K562 (cell line): ENCODE data around the gene ARHGAP26. TPM values are rescaled to one million over a fixed set of nuclear protein-coding genes. Genes with fewer than 3 reads are reported as not detected.
A peak's percentile ranks its signal among the peaks of the same experiment; 100 is the strongest.

Experiments used
- ARID1B ChIP-seq: fragments of 450-650 bp; IDR thresholded peaks from 2 replicates; pipeline ENCODE4 v1.6.1; 2016; ENCODE audit warnings: antibody characterized with exemption, mild to moderate bottlenecking, inconsistent platforms
- ATF7 ChIP-seq: fragments of 450-650 bp; IDR thresholded peaks from 2 replicates; pipeline ENCODE4 v1.7.1; 2014; ENCODE audit warnings: mild to moderate bottlenecking, moderate library complexity
- KLF6 ChIP-seq: fragments of 250-450 bp; sonication (Bioruptor Pico); IDR thresholded peaks from 2 replicates; pipeline ENCODE4 v1.4.0; 2020; ENCODE audit warnings: mild to moderate bottlenecking, moderate library complexity, borderline replicate concordance
- MAFG ChIP-seq: fragments of 450-650 bp; conservative IDR thresholded peaks from 2 replicates; pipeline ENCODE4 v1.6.1; 2016; ENCODE audit warnings: missing genetic modification characterization, missing compliant biosample characterization
- NFATC3 ChIP-seq: fragments of 450-650 bp; IDR thresholded peaks from 2 replicates; pipeline ENCODE4 v1.6.1; 2017; ENCODE audit warnings: mild to moderate bottlenecking
- PHB2 ChIP-seq: fragments of 450-650 bp; IDR thresholded peaks from 2 replicates; pipeline ENCODE4 v1.6.1; 2017; ENCODE audit warnings: low read depth
- PHTF2 ChIP-seq: fragments of 250-450 bp; sonication (Bioruptor Pico); IDR thresholded peaks from 2 replicates; pipeline ENCODE4 v1.5.0; 2021; ENCODE audit warnings: mild to moderate bottlenecking
- POLR2AphosphoS5 ChIP-seq: IDR thresholded peaks from 2 replicates; pipeline ENCODE4 v1.6.1; 2011; ENCODE audit warnings: mild to moderate bottlenecking, low read depth, low read length, moderate library complexity; ENCODE audit not compliant: control insufficient read depth, insufficient read depth
- POLR2G ChIP-seq: fragments of 200-400 bp; formaldehyde crosslinking; IDR thresholded peaks from 2 replicates; pipeline ENCODE4 v1.6.1; 2017; ENCODE audit warnings: low read depth, mild to moderate bottlenecking, antibody characterized with exemption, low read length, moderate library complexity
- SMAD1 ChIP-seq: fragments of 150-350 bp; IDR thresholded peaks from 2 replicates; pipeline ENCODE4 v1.6.1; 2014; ENCODE audit warnings: low read length, low read depth; ENCODE audit not compliant: partially characterized antibody
- SMAD4 ChIP-seq: fragments of 250-450 bp; sonication (Bioruptor Pico); conservative IDR thresholded peaks from 2 replicates; pipeline ENCODE4 v1.8.0; 2021; ENCODE audit warnings: inconsistent platforms, mild to moderate bottlenecking, moderate library complexity
- SREBF2 ChIP-seq: sonication (generic); formaldehyde crosslinking; IDR thresholded peaks from 2 replicates; pipeline ENCODE4 v1.4.0; 2020; ENCODE audit warnings: mild to moderate bottlenecking, missing genetic modification reagents
- TCF3 ChIP-seq: sonication (generic); formaldehyde crosslinking; IDR thresholded peaks from 2 replicates; pipeline ENCODE4 v1.4.0; 2020; ENCODE audit warnings: mild to moderate bottlenecking, missing genetic modification reagents
- TGIF2 ChIP-seq: sonication (generic); formaldehyde crosslinking; IDR thresholded peaks from 2 replicates; pipeline ENCODE4 v1.8.1; 2022; ENCODE audit warnings: mild to moderate bottlenecking, missing genetic modification reagents, moderate library complexity
- TSC22D4 ChIP-seq: fragments of 450-650 bp; IDR thresholded peaks from 2 replicates; pipeline ENCODE4 v1.6.1; 2016; ENCODE audit warnings: missing genetic modification characterization, missing biosample characterization, control low read depth
- ZNF12 ChIP-seq: sonication (generic); formaldehyde crosslinking; IDR thresholded peaks from 2 replicates; pipeline ENCODE4 v1.4.0; 2020; ENCODE audit warnings: mild to moderate bottlenecking, missing genetic modification reagents
- ZNF197 ChIP-seq: fragments of 200-800 bp; sonication (Bioruptor generic); IDR thresholded peaks from 2 replicates; pipeline ENCODE4 v1.6.1; 2016; ENCODE audit warnings: low read depth, missing genetic modification characterization, missing compliant biosample characterization
- ZNF444 ChIP-seq: fragments of 250-450 bp; sonication (Bioruptor Pico); IDR thresholded peaks from 2 replicates; pipeline ENCODE4 v1.4.0; 2020; ENCODE audit warnings: mild to moderate bottlenecking, moderate library complexity
- ZNF586 ChIP-seq: fragments of 450-650 bp; formaldehyde crosslinking; conservative IDR thresholded peaks from 2 replicates; pipeline ENCODE4 v1.4.0; 2020; ENCODE audit warnings: mild to moderate bottlenecking, moderate library complexity
- ZNF699 ChIP-seq: fragments of 250-450 bp; sonication (Bioruptor Pico); IDR thresholded peaks from 2 replicates; pipeline ENCODE4 v1.8.0; 2021; ENCODE audit warnings: mild to moderate bottlenecking, moderate library complexity; ENCODE audit not compliant: insufficient replicate concordance
- ZNF780A ChIP-seq: fragments of 250-450 bp; sonication (Bioruptor Pico); IDR thresholded peaks from 2 replicates; pipeline ENCODE4 v1.5.0; 2021; ENCODE audit warnings: mild to moderate bottlenecking
- ZNF830 ChIP-seq: fragments of 250-450 bp; sonication (Bioruptor Pico); IDR thresholded peaks from 2 replicates; pipeline ENCODE4 v1.5.0; 2021; ENCODE audit warnings: mild to moderate bottlenecking
- polyA plus RNA-seq, 8 experiments: library from polyadenylated mRNA; depleted of rRNA in 4 of 8; stranded (reverse) in 5 of 8; unstranded in 3 of 8; fragments of >200 nt; fragmentation: Nextera tagmentation in 2 of 8; fragmentation: Illumina TruSeq in 1 of 8; extraction: Ambion mirVana in 2 of 8; extraction: Trizol in 1 of 8; gene quantifications; 2 replicates each; pipeline versions ENCODE4 v1.2.1 to v1.2.3, GENCODE V29; 2011 to 2014; ENCODE audit warnings: inconsistent platforms in 1 of 8, missing spikeins in 1 of 8
- total RNA-seq, 7 experiments: library from RNA; depleted of rRNA in 6 of 7; stranded (reverse); fragments of >200 nt in 6 of 7; fragmentation: Illumina TruSeq in 2 of 7; extraction: Trizol in 2 of 7; gene quantifications; 2 replicates each; pipeline versions ENCODE4 v1.2.1 to v1.2.3, GENCODE V29; 2011 to 2021; ENCODE audit warnings: low replicate concordance in 1 of 7
- TF ChIP-seq, protein P1 (sequence below): fragments of 250-450 bp; sonication (Bioruptor Pico); IDR thresholded peaks from 2 replicates; pipeline ENCODE4 v1.5.1; 2021; ENCODE audit warnings: mild to moderate bottlenecking
- TF ChIP-seq, protein P2 (sequence below), 2 experiments: fragments of 200-800 bp in 1 of 2; sonication (Bioruptor generic) in 1 of 2; sonication (generic) in 1 of 2; formaldehyde crosslinking in 1 of 2; IDR thresholded peaks in 1 of 2; conservative IDR thresholded peaks in 1 of 2; 2 replicates each; pipeline versions ENCODE4 v1.5.0 to v1.6.1; 2016 to 2020; ENCODE audit warnings: missing compliant biosample characterization in 1 of 2, missing genetic modification characterization in 1 of 2, missing genetic modification reagents in 1 of 2
- TF ChIP-seq, protein P3 (sequence below), 2 experiments: fragments of 250-450 bp in 1 of 2; fragments of 450-650 bp in 1 of 2; sonication (Bioruptor Pico) in 1 of 2; IDR thresholded peaks; 2 replicates each; pipeline versions ENCODE4 v1.6.1 to v1.8.0; 2016 to 2021; ENCODE audit warnings: mild to moderate bottlenecking in 2 of 2, moderate library complexity in 2 of 2, missing compliant biosample characterization in 1 of 2, missing genetic modification characterization in 1 of 2

The ARHGAP26 gene
- total and polyA plus RNA-seq, 9 of the 15 experiments (the other 6 are each of a cell fraction or from before 2014, with no cell fraction given): 0.13 to 1.1 (median 0.55) TPM

DNA sequence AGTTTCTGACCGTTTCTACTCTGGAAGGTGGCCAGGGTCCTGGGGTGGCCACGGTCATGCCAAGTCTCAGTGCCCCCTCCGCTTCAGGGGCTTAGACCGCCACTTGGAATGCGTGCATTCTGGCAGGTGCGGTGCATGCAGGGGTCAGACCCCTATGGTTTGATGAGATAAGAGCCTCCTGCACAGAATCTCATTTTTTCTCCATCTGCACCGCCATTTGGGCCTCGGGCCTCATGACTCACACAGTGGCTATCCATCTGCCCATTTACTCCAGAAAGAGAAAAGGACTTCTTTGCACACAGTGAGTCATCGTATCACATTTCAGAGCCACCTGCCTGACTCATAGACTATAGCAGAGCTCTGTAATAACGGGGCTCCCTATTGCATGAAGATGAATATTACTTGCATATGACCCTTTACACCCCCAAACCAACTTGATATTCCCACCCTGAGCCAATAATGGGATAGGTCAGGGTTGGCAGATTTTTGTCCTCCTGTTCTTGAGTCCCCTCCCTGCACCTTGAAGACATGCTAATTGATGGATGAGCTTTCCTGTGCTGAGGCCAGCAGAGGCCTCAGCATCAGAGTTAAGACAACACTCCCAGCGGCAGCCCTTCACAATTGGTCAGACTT is 475.9 kb downstream of the ARHGAP26 start (continued):
- TF ChIP-seq ARID1B: peak; percentile 93
- TF ChIP-seq ZNF197 (CRISPR knock-in tag): no peak
- no peak for TF ChIP-seq SMAD1
- TF ChIP-seq, protein P1, sequence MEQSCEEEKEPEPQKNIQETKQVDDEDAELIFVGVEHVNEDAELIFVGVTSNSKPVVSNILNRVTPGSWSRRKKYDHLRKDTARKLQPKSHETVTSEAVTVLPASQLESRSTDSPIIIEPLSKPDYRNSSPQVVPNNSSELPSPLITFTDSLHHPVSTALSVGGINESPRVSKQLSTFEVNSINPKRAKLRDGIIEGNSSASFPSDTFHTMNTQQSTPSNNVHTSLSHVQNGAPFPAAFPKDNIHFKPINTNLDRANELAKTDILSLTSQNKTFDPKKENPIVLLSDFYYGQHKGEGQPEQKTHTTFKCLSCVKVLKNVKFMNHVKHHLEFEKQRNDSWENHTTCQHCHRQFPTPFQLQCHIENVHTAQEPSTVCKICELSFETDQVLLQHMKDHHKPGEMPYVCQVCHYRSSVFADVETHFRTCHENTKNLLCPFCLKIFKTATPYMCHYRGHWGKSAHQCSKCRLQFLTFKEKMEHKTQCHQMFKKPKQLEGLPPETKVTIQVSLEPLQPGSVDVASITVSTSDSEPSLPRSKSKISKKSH (CRISPR knock-in tag): no peak
- TF ChIP-seq ZNF780A (CRISPR knock-in tag): no peak
- TF ChIP-seq SREBF2 (CRISPR knock-in tag): no peak
- TF ChIP-seq ZNF586 (CRISPR knock-in tag): 0 out of 2 replicates have a peak, but pooled peaks have one; percentile 57
- TF ChIP-seq PHTF2 (CRISPR knock-in tag): no peak
- TF ChIP-seq PHB2: no peak
- TF ChIP-seq MAFG (tag): peak; percentile 36; the same call in 1 of the 2 replicates
- TF ChIP-seq ZNF699: no peak
- no peak for TF ChIP-seq TGIF2 (CRISPR knock-in tag)
- TF ChIP-seq TSC22D4: no peak
- TF ChIP-seq TCF3 (CRISPR knock-in tag): peak; percentile 86
- TF ChIP-seq SMAD4 (CRISPR knock-in tag): peak; percentile 65
- peak; percentile 81; the same call in 1 of the 2 replicates for TF ChIP-seq POLR2AphosphoS5
- peak; percentile 50; the same call in 1 of the 2 replicates for TF ChIP-seq KLF6 (CRISPR knock-in tag)
- no peak; the same call in none of the 2 replicates for TF ChIP-seq ATF7
- TF ChIP-seq POLR2G: no peak
- no peak for TF ChIP-seq ZNF12 (CRISPR knock-in tag)
- TF ChIP-seq, protein P2, sequence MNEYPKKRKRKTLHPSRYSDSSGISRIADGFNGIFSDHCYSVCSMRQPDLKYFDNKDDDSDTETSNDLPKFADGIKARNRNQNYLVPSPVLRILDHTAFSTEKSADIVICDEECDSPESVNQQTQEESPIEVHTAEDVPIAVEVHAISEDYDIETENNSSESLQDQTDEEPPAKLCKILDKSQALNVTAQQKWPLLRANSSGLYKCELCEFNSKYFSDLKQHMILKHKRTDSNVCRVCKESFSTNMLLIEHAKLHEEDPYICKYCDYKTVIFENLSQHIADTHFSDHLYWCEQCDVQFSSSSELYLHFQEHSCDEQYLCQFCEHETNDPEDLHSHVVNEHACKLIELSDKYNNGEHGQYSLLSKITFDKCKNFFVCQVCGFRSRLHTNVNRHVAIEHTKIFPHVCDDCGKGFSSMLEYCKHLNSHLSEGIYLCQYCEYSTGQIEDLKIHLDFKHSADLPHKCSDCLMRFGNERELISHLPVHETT (CRISPR knock-in tag; conservative IDR thresholded peaks at IDR 0.05 in 1 of 2, IDR thresholded peaks at IDR 0.05 in 1 of 2): peak in 1 of 2 experiments; percentile 65; a peak in 1 of 4 replicates
- no peak for TF ChIP-seq NFATC3
- 0 out of 2 replicates have a peak, but pooled peaks have one; percentile 57 for TF ChIP-seq ZNF444 (CRISPR knock-in tag)
- TF ChIP-seq, protein P3, sequence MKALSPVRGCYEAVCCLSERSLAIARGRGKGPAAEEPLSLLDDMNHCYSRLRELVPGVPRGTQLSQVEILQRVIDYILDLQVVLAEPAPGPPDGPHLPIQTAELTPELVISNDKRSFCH (CRISPR knock-in tag; IDR thresholded peaks at IDR 0.05): no peak
- TF ChIP-seq, protein P3 (tag; IDR thresholded peaks at IDR 0.05): no peak
- TF ChIP-seq ZNF830 (CRISPR knock-in tag): no peak
